GM12878 (cell line): Measurements from ENCODE around the gene PTPRC.

Experiments
- CTCF ChIP-seq, 3 experiments: IDR thresholded peaks in 2 of 3; conservative IDR thresholded peaks in 1 of 3; 2 replicates each; pipeline ENCODE4 v1.5.1; 2011; ENCODE audit warnings: low read depth in 3 of 3, low read length in 3 of 3, mild to moderate bottlenecking in 3 of 3, control low read depth in 2 of 3, moderate library complexity in 2 of 3, inconsistent platforms in 1 of 3, mixed read lengths in 1 of 3; ENCODE audit not compliant: control insufficient read depth in 2 of 3, insufficient read depth in 1 of 3; ENCODE audit errors: extremely low read depth in 1 of 3
- EZH2 ChIP-seq: IDR thresholded peaks from 2 replicates; pipeline ENCODE4 v1.6.1; 2012; ENCODE audit warnings: low read depth, mild to moderate bottlenecking, control low read depth, inconsistent platforms, low read length, borderline replicate concordance; ENCODE audit not compliant: control insufficient read depth
- MAX ChIP-seq: IDR thresholded peaks from 2 replicates; pipeline ENCODE4 v1.6.1; 2012; ENCODE audit warnings: low read depth, low read length, improper control_type of control experiment
- MTA2 ChIP-seq: fragments of 450-650 bp; IDR thresholded peaks from 2 replicates; pipeline ENCODE4 v1.6.1; 2016; ENCODE audit warnings: low read depth, mild to moderate bottlenecking, moderate library complexity
- POLR2AphosphoS2 ChIP-seq: IDR thresholded peaks from 2 replicates; pipeline ENCODE4 v1.6.1; 2011; ENCODE audit warnings: low read depth, mild to moderate bottlenecking, low read length, improper control_type of control experiment, moderate library complexity
- SMAD1 ChIP-seq: fragments of 450-650 bp; IDR thresholded peaks from 2 replicates; pipeline ENCODE4 v1.6.1; 2018; ENCODE audit warnings: mild to moderate bottlenecking, low read depth; ENCODE audit not compliant: partially characterized antibody

GRCh38 chr1:198649968-198650338 is 11.1 kb downstream of the PTPRC start:
- TF ChIP-seq CTCF (IDR thresholded peaks at IDR 0.05 in 2 of 3, conservative IDR thresholded peaks at IDR 0.05 in 1 of 3; ENCODE audit: control insufficient read depth in 2 of 3, extremely low read depth in 1 of 3, insufficient read depth in 1 of 3, low read depth in 3 of 3, low read length in 3 of 3), result no peak
- TF ChIP-seq POLR2AphosphoS2, result no peak
- no peak for TF ChIP-seq MTA2
- no peak for TF ChIP-seq SMAD1
- no peak for TF ChIP-seq EZH2
- TF ChIP-seq MAX, result no peak
